Keratinocyte (primary cell): ENCODE data around the gene ATP11B. TPM values are rescaled to one million over a fixed set of nuclear protein-coding genes. Genes with fewer than 3 reads are reported as not detected.

ENCODE experiments used
- DNase-seq: peaks from one replicate; pipeline ENCODE4 v3.0.0-alpha.2; 2011; ENCODE audit warnings: low read depth, missing footprints, low spot score
- FAIRE-seq: peaks from 2 replicates; lab custom pipeline; 2011; peaks lifted over from hg19 to GRCh38; lab: Jason Lieb, UNC
- H2AFZ ChIP-seq: 2 replicates; pipeline ENCODE4 v1.6.0; 2012; ENCODE audit warnings: low read length, control low read depth, inconsistent platforms; ENCODE audit not compliant: control insufficient read depth
- H3K27ac ChIP-seq: 2 replicates; pipeline ENCODE4 v1.5.1; 2011; ENCODE audit warnings: low read length; ENCODE audit not compliant: control insufficient read depth, insufficient read depth
- H3K27me3 ChIP-seq: 3 replicates; pipeline ENCODE4 v1.6.0; 2011; ENCODE audit warnings: low read length; ENCODE audit not compliant: control insufficient read depth, insufficient read depth; ENCODE audit errors: extremely low read depth
- H3K36me3 ChIP-seq, 2 experiments: 2 replicates in 1 of 2; 3 replicates in 1 of 2; pipeline ENCODE4 v1.5.1; 2011; ENCODE audit warnings: low read length in 2 of 2, mild to moderate bottlenecking in 1 of 2; ENCODE audit not compliant: control insufficient read depth in 2 of 2, insufficient read depth in 2 of 2; ENCODE audit errors: extremely low read depth in 1 of 2
- H3K4me1 ChIP-seq: 3 replicates; pipeline ENCODE4 v1.5.1; 2011; ENCODE audit warnings: low read length; ENCODE audit not compliant: control insufficient read depth, insufficient read depth; ENCODE audit errors: extremely low read depth
- H3K4me2 ChIP-seq: 3 replicates; pipeline ENCODE4 v1.6.0; 2011; ENCODE audit warnings: low read depth, low read length; ENCODE audit not compliant: control insufficient read depth, insufficient read depth; ENCODE audit errors: extremely low read depth
- H3K4me3 ChIP-seq, 3 experiments: fragments of 200-600 bp in 1 of 3; sonication (generic) in 1 of 3; 2 replicates in 2 of 3; 3 replicates in 1 of 3; pipeline ENCODE4 v1.5.1; 2011 to 2016; ENCODE audit warnings: low read length in 3 of 3, mild to moderate bottlenecking in 3 of 3, control low read depth in 2 of 3, inconsistent platforms in 1 of 3, low read depth in 1 of 3, mixed read lengths in 1 of 3, mixed run types in 1 of 3, moderate library complexity in 1 of 3; ENCODE audit not compliant: control insufficient read depth in 2 of 3, insufficient read depth in 2 of 3; ENCODE audit errors: extremely low read depth in 1 of 3
- H3K79me2 ChIP-seq: 2 replicates; pipeline ENCODE4 v1.6.0; 2012; ENCODE audit warnings: low read length; ENCODE audit not compliant: control insufficient read depth, insufficient read depth
- H3K9ac ChIP-seq: 3 replicates; pipeline ENCODE4 v1.6.0; 2011; ENCODE audit warnings: low read length; ENCODE audit not compliant: control insufficient read depth, insufficient read depth; ENCODE audit errors: extremely low read depth
- H3K9me1 ChIP-seq: 3 replicates; pipeline ENCODE4 v1.6.0; 2011; ENCODE audit warnings: low read length; ENCODE audit not compliant: control insufficient read depth, insufficient read depth; ENCODE audit errors: extremely low read depth
- H3K9me3 ChIP-seq: 2 replicates; pipeline ENCODE4 v1.5.1; 2012; ENCODE audit warnings: low read depth, low read length; ENCODE audit not compliant: control insufficient read depth
- H4K20me1 ChIP-seq: 3 replicates; pipeline ENCODE4 v1.6.0; 2011; ENCODE audit warnings: low read length; ENCODE audit not compliant: control insufficient read depth, insufficient read depth; ENCODE audit errors: extremely low read depth
- CTCF ChIP-seq, 3 experiments: IDR thresholded peaks in 1 of 3; conservative IDR thresholded peaks in 1 of 3; optimal IDR thresholded peaks in 1 of 3; 2 replicates in 2 of 3; 3 replicates in 1 of 3; pipeline versions ENCODE3 to v1.5.1; 2011; ENCODE audit warnings: low read length in 3 of 3, mild to moderate bottlenecking in 3 of 3, moderate library complexity in 2 of 3, control low read depth in 1 of 3, inconsistent platforms in 1 of 3; ENCODE audit not compliant: insufficient read depth in 2 of 3; ENCODE audit errors: extremely low read depth in 1 of 3
- EZH2 ChIP-seq: IDR thresholded peaks from one replicate; pipeline ENCODE4 v1.6.1; 2012; ENCODE audit warnings: inconsistent platforms, mild to moderate bottlenecking, low read length, moderate library complexity
- dilution Hi-C: fragments of 300-500 bp; cut with MboI; formaldehyde crosslinking; loops from one replicate; pipeline ENCODE4 v1.7.0; 2020; ENCODE audit warnings: low sequenced_read_pairs; ENCODE audit not compliant: extremely low pct_ligation_motif_present
- polyA plus RNA-seq, 5 experiments: library from polyadenylated mRNA; depleted of rRNA in 3 of 5; stranded (reverse) in 3 of 5; stranded (forward) in 1 of 5; unstranded in 1 of 5; fragments of >200 nt; gene quantifications; 1 replicate in 1 of 5; 2 replicates in 3 of 5; 3 replicates in 1 of 5; pipeline versions ENCODE4 v1.2.1 to v1.2.3, GENCODE V29; 2011 to 2012; ENCODE audit warnings: missing spikeins in 2 of 5, low read depth in 1 of 5, low replicate concordance in 1 of 5

ATP11B gene
- polyA plus RNA-seq, 1 donor (not counting 4 experiments of a cell fraction or from before 2014, with no cell fraction given) = 28.9 TPM

GRCh38 chr3:182787302-182788036, 5.8 kb upstream of the ATP11B start:
- Histone ChIP-seq H3K79me2 (no peaks in the 10 kb centered on the region), H3K27ac (no peak overlapping the region), H3K27me3 (no peaks in the 10 kb centered on the region), H3K9me3 (no peaks in the 10 kb centered on the region), H3K4me3 (no peak overlapping the region), H3K4me1 (peaks cover 1% of the 10 kb centered on the region), H3K4me2 (no peak overlapping the region), H2AFZ (no peak overlapping the region), H3K9me1 (no peaks in the 10 kb centered on the region), H3K36me3 (no peaks in the 10 kb centered on the region), H4K20me1 (no peaks in the 10 kb centered on the region), H3K9ac (no peak overlapping the region)
- TF ChIP-seq CTCF (optimal IDR thresholded peaks at IDR 0.05 in 1 of 3, IDR thresholded peaks at IDR 0.05 in 1 of 3, conservative IDR thresholded peaks at IDR 0.05 in 1 of 3; ENCODE audit: extremely low read depth in 1 of 3, insufficient read depth in 2 of 3, low read length in 3 of 3) (no peak), EZH2 (no peak)
- no peak for FAIRE-seq
- dilution Hi-C loops = no loop called here
- DNase-seq = no peak

- no peaks in the 10 kb centered on the region for H3K36me3 ChIP-seq
- H3K4me1 ChIP-seq = peaks cover 5% of the 10 kb centered on the region
- dilution Hi-C loops = no loop called here
- no peak overlapping the region for H3K27ac ChIP-seq
- no peaks in the 10 kb centered on the region for H4K20me1 ChIP-seq
- no peaks in the 10 kb centered on the region for H3K27me3 ChIP-seq
- no peak overlapping the region for H3K9ac ChIP-seq
- TF ChIP-seq EZH2 = no peak
- no peak for TF ChIP-seq CTCF (optimal IDR thresholded peaks at IDR 0.05 in 1 of 3, IDR thresholded peaks at IDR 0.05 in 1 of 3, conservative IDR thresholded peaks at IDR 0.05 in 1 of 3; ENCODE audit: extremely low read depth in 1 of 3, insufficient read depth in 2 of 3, low read length in 3 of 3)
- DNase-seq = no peak
- no peak overlapping the region for H2AFZ ChIP-seq
- no peaks in the 10 kb centered on the region for H3K9me3 ChIP-seq
- H3K9me1 ChIP-seq = no peaks in the 10 kb centered on the region
- no peak overlapping the region for H3K4me3 ChIP-seq
- no peak overlapping the region for H3K4me2 ChIP-seq
- FAIRE-seq = no peak
- peaks cover 6% of the 10 kb centered on the region for H3K79me2 ChIP-seq
These were observed 3.9 kb upstream of the ATP11B start for GRCh38 chr3:182789371-182789770.
